ENCODE measurements around the gene TCF12.

The TCF12 gene

GRCh38 chr15:57251941-57252340 is 333.5 kb downstream of the TCF12 start:
- DNase-seq (ENCODE audit: low read depth in 2 of 2) = no peak

DNA sequence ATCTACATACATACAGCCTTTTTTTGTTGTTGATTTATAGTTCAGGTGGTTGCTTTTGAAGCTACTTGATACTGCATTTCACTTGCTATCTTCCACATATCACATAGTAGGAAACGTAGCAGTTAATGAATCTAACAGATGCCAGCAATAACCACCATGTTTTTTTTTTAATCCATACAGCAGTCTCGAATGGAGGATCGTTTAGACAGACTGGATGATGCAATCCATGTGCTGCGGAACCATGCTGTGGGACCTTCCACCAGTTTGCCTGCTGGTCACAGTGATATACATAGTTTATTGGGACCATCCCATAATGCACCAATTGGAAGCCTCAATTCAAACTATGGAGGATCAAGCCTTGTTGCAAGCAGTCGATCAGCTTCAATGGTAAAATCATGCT is 334.6 kb downstream of the TCF12 start:
- no peak for DNase-seq (ENCODE audit: low read depth in 2 of 2)

DNA sequence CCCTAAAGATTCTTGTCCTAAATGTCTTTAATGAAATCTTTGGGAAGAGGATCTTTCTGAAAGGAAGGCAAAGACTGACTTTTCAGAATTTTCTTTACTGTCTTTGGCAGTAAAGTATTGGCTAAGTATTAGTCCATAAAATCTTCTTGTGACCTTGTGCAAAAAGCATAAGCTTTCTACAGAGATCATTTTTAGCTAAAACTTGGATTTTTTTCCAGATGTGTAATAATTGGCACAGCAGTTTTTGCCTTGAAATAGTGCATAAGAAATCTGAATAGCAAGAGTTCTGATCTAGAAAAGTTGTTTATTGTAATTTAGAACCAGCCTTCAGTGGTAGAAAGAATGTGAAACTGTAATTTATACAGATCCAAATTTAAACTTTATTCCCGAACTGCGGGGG is 335.1 kb downstream of the TCF12 start:
- no peak for DNase-seq (ENCODE audit: low read depth in 2 of 2)

- DNase-seq (ENCODE audit: low read depth in 2 of 2) = no peak
These were observed 337.4 kb downstream of the TCF12 start for GRCh38 chr15:57255751-57256341.

DNA sequence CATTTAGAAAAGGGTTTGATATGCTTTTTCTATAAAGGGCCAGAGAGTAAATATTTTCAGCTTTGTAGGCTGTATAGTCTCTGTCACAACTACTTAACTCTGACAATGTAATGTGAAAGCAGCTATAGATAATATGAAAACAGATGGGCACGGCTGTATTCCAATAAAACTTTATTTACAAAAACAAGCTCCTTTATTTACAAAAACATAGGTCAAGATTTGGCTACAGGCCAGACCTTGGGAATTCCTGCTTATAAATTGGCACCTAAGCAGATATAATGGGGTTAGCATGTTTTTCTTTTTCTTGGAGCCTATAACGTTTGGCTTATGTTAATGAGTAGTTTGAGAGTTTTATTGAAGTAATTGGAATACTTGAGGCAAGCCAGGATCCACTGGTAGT is 338.5 kb downstream of the TCF12 start:
- DNase-seq (ENCODE audit: low read depth in 2 of 2) = no peak

- DNase-seq (ENCODE audit: low read depth in 2 of 2) = no peak
These were observed 341.2 kb downstream of the TCF12 start for GRCh38 chr15:57259568-57260040.

GRCh38 chr15:57263520-57263919 is 345.1 kb downstream of the TCF12 start:
- no peak for DNase-seq (ENCODE audit: low read depth in 2 of 2)

DNA sequence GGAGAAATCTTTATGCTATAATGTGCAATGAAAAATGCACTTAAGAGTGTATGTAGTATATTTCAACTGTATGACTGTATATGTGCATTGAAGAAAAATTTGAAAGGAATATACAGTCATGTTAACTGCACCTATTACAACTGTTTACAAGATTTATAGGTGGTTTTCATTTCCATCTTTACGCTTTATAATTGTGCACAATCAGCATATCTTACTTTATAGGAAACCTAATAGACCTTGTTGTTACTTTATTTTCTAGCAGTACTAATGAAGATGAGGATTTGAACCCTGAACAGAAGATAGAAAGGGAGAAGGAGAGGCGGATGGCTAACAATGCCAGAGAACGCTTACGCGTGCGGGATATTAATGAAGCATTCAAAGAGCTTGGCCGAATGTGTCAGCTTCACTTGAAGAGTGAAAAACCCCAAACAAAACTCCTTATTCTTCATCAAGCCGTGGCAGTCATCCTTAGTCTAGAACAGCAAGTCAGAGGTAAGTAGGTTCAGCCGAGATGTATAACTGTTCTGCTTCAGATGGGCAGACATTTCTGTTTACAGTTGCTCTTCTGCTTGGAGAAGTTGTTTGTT is 354.4 kb downstream of the TCF12 start:
- DNase-seq (ENCODE audit: low read depth in 2 of 2) = no peak

- no peak for DNase-seq (ENCODE audit: low read depth in 2 of 2)
These were observed 355.0 kb downstream of the TCF12 start for GRCh38 chr15:57273402-57273801.

DNA sequence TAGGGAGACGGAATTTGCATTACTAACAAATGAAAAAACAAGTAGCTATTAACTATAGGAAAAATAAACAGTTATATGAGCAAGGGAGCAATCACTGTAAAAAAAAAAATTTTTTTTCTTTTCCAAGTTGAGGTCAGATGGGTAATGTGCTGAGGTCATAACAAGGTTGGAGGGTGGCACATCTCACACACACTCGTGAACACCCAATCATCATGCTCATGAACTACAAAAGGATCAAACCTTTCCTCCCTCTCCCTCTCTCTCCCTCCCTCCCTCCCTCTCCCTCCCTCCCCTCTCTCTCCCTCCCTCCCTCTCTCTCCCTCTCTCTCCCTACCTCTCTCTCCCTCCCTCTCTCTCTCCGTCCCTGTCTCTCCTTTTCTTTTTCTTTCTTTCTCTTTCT is 360.0 kb downstream of the TCF12 start:
- DNase-seq (ENCODE audit: low read depth in 2 of 2) = no peak

GRCh38 chr15:57280464-57280863 is 362.0 kb downstream of the TCF12 start:
- no peak for DNase-seq (ENCODE audit: low read depth in 2 of 2)

- no peak for DNase-seq (ENCODE audit: low read depth in 2 of 2)
These were observed 362.9 kb downstream of the TCF12 start for GRCh38 chr15:57281321-57281720.

GRCh38 chr15:57282686-57283085 is 364.2 kb downstream of the TCF12 start:
- no peak for DNase-seq (ENCODE audit: low read depth in 2 of 2)

DNA sequence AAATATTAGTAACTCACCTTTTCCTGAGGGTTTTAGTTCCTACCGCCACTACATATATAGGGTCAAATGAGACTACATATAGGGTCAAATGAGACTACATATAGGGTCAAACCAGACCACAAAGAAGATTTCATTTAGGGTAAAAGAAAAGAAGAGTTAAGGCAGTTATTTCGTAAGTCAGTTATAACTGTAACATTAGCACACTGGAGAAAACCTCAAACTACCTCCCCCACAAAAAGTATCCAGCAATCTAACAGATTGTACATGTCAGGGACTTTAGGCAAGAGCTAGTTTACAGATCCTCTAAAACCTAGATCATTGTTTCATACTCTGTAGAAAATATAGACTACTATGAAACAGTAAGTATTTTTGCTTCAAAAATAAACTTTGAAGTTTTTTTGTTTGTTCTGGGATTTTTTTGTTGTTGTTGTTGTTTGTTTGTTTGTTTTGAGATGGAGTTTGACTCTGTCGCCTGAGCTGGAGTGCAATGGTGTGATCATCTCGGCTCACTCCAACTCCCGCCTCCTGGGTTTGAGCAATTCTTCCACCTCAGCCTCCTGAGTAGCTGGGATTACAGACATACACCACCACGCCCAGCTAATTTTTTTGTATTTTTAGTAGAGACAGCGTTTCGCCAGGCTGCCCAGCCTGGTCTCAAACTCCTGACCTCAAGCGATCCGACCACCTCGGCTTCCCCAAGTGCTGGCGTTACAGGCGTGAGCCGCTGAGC is 365.5 kb downstream of the TCF12 start:
- no peak for DNase-seq (ENCODE audit: low read depth in 2 of 2)

GRCh38 chr15:57284535-57284934 is 366.1 kb downstream of the TCF12 start:
- no peak for DNase-seq (ENCODE audit: low read depth in 2 of 2)

- no peak for DNase-seq (ENCODE audit: low read depth in 2 of 2)
These were observed 366.9 kb downstream of the TCF12 start for GRCh38 chr15:57285386-57285785.

GRCh38 chr15:57286446-57287122 is 368.1 kb downstream of the TCF12 start:
- DNase-seq (ENCODE audit: low read depth in 2 of 2) = no peak

DNA sequence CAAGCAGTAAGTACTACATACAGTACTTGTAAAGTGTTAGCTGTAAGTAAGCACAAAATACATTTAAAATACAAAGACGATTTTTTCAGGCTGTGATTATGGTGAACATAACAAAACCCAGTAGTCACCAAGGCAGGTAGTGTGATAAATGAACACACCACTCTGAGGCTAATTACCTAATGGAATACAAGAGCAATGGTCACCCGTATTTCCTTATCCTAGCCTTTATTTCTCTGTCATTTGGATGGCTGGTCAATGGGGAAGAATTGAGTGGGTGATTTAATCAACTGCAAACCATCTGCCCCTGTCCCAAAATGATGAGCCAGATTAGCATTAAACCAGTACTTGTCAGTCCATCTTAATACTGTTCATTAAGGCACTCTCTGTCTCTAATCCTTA is 368.7 kb downstream of the TCF12 start:
- DNase-seq (ENCODE audit: low read depth in 2 of 2) = no peak

GRCh38 chr15:57288926-57289580 is 370.6 kb downstream of the TCF12 start:
- no peak for DNase-seq (ENCODE audit: low read depth in 2 of 2)

GRCh38 chr15:57290187-57290586 is 371.7 kb downstream of the TCF12 start:
- no peak for DNase-seq (ENCODE audit: low read depth in 2 of 2)

DNA sequence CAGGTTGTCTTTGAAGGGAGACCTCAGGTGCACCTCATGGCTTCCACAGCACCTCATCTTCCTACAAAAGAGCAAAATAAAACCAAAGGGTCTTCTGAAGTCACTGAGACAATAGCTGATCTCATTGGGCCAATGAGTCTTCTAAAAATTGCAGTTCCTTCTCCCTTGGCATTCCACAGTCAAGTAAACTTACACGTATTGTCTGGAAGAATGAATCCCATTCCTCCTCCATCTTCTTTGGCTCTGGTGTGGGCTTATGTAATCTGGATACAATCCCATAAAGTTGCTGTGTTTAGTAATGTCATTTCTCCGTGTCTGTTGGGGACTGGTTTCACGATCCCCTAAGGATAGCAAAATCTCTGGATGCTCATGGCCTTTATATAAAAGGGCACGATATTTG is 372.4 kb downstream of the TCF12 start:
- no peak for DNase-seq (ENCODE audit: low read depth in 2 of 2)

GRCh38 chr15:57296473-57297162 is 378.2 kb downstream of the TCF12 start:
- DNase-seq (ENCODE audit: low read depth in 2 of 2) = no peak
